Omental fat pad (tissue), 4 donors: ENCODE data around the gene ACTR2. TPM values are rescaled to one million over a fixed set of nuclear protein-coding genes. Genes with fewer than 3 reads are reported as not detected.
A peak's percentile ranks its signal among the peaks of the same experiment; 100 is the strongest.
"Not testable (repeated sequence)": the region's sequence is repeated elsewhere in the genome, so short reads cannot be mapped to it uniquely, and the experiment has no call there.

ENCODE experiments used
- ATAC-seq: fragments of 150-250 bp; one replicate; pipeline ENCODE4 v1.9.1; 2016; ENCODE audit warnings: mild to moderate bottlenecking, moderate library complexity; ENCODE audit not compliant: low FRiP score
- DNase-seq: peaks from one replicate; pipeline ENCODE4 v3.0.0-alpha.2; 2019; ENCODE audit warnings: low spot score
- total RNA-seq, 4 donors: library from RNA; depleted of rRNA; stranded (reverse); fragments of >200 nt; gene quantifications; one replicate each; pipeline ENCODE4 v1.1.0, GENCODE V29; 2016
- TF ChIP-seq, protein P1 (sequence below), 3 donors: fragments of 450-650 bp; IDR thresholded peaks; one replicate each; pipeline ENCODE4 v1.5.1; 2016 to 2017; ENCODE audit warnings: antibody characterized with exemption in 3 of 3, mild to moderate bottlenecking in 3 of 3, moderate library complexity in 2 of 3

Gene ACTR2
- total RNA-seq, 4 donors from 2014 or later: 56.4 to 115 (median 97.1) TPM

DNA sequence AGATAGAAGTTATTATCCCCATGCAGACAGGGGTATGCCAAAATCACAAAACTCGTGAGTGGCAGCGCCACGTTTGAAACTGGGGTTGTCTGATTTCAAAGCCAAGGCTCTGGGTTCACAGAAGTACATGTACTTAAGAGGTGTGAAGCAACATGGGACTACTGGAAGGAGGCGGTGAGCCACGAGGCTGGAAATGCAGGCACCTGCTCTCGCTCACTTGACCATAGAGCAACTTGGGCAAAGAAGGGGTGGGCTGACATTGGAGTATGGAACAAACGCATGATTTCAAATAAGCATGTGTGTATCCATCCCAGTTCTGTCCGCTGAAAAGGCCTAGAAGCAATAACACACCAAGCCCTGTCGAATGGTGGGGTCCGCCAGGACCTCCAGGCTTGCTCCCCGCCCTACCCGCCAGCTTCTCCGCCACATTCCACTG is 593 bp upstream of the ACTR2 start:
- ATAC-seq: peak; percentile 38
- no peak for DNase-seq
- TF ChIP-seq, protein P1, sequence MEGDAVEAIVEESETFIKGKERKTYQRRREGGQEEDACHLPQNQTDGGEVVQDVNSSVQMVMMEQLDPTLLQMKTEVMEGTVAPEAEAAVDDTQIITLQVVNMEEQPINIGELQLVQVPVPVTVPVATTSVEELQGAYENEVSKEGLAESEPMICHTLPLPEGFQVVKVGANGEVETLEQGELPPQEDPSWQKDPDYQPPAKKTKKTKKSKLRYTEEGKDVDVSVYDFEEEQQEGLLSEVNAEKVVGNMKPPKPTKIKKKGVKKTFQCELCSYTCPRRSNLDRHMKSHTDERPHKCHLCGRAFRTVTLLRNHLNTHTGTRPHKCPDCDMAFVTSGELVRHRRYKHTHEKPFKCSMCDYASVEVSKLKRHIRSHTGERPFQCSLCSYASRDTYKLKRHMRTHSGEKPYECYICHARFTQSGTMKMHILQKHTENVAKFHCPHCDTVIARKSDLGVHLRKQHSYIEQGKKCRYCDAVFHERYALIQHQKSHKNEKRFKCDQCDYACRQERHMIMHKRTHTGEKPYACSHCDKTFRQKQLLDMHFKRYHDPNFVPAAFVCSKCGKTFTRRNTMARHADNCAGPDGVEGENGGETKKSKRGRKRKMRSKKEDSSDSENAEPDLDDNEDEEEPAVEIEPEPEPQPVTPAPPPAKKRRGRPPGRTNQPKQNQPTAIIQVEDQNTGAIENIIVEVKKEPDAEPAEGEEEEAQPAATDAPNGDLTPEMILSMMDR (IDR thresholded peaks at IDR 0.05): no peak

DNA sequence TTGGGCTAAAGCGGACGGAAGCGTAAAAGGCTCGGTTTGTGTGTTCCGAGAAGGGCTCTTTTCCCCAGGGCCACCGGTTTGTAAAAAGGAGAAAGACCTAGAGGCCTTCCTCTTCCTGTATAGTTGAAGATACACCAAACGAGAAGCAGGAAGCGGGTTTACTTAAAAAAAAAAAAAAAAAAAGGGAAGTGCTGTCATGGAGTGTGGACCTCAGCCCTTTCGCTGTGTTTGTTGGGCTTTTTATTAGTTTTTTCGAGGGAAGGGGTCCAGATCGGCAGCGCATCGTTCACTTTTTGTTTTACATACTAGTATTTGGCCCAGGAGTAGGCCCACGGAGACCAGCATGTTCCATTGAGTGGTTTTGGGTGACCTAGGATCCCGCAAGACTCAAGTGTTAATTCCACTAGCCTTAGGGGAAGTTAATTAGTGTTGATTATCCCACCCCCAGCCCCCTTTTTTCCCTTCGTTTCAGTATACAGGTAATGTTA is 676 bp downstream of the ACTR2 start:
- TF ChIP-seq, protein P1 (IDR thresholded peaks at IDR 0.05): no peak
- DNase-seq (no peak), ATAC-seq (no peak)

DNA sequence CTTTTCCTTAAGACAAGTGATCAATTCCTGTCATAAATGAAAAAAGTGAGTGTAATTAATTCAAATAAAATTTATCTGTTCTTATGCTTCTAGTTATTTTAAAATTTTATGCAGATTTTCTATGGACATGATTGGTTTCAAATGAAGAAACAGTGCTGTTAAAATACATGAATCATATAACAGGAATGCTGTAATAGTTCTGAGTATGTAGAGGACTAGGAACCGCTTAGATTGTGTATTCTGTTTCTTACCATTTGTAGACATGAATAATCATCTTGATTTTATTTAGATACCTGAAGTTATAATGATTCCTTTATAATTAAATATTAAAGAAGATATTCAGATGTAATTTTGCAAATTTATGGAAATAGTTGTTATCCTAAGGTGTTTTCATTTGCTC is 3.5 kb downstream of the ACTR2 start:
- DNase-seq: no peak
- ATAC-seq: no peak
- TF ChIP-seq, protein P1 (IDR thresholded peaks at IDR 0.05): no peak

DNA sequence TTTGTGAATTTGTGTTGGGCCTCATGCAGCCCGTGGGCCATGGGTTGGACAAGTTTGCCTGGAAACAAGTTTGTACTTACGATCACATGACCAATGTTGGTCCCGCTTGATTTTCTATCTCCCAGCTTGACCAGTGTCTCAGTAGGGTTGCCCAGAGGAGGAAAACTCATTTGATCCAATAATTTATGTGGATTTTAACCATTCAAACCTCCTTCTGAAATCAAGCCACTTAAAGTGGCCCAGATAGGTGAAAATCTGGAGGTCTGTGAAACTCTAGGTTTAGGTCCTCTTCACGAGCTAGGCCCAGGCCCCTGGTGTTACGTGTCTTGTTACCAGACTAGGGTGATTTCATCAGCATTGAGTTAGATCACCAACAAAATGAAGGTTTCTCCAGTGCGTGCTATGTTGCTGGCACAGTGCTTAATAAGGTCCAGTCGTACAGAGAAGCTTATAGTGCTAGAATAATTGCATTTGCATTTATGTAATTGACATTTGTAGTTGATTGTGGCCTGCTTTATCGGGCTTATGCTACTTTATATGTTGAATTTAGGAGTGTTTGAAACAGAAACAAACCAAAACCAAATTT is 4.4 kb downstream of the ACTR2 start:
- TF ChIP-seq, protein P1 (IDR thresholded peaks at IDR 0.05): no peak
- no peak for DNase-seq
- no peak for ATAC-seq

DNA sequence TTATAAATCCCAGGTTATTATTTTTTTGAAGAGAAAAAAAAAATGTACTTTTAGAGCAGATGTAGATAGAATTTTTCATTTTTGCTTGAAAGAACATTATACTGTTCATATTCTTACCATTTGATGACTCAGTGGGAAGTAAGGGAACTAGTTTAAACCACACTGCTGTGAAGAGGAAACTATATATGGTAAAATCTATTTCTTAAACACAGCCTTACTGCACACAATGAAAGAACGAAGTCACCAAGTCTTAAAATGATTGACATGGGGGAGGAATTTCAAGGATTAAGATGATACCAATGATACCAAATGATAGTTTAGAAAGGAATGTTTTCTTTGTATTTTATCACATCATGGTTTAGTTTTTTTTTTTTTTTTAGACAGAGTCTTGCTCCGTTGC is 5.0 kb downstream of the ACTR2 start:
- DNase-seq: no peak
- ATAC-seq: no peak
- TF ChIP-seq, protein P1 (IDR thresholded peaks at IDR 0.05): no peak

DNA sequence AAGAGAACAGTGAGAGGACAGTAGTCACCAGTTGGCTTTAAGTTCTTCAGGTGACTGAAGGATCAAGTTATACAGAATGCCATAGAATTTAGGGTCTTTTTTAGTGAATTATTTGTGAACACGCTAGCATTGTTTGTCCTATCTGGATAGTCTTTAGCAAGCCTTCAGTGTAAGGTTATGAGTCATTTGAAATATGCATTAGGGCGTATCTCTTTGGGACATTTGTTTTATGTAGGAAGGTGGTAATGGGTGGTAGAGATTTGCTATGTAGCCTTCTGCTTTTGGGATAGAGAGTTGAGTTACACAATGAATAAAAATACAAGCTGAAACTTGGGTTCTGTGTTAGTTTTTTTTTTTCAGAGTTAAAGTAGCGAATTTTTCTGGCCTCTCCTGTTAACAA is 13.0 kb downstream of the ACTR2 start:
- ATAC-seq (no peak), DNase-seq (no peak)
- TF ChIP-seq, protein P1 (IDR thresholded peaks at IDR 0.05): no peak

DNA sequence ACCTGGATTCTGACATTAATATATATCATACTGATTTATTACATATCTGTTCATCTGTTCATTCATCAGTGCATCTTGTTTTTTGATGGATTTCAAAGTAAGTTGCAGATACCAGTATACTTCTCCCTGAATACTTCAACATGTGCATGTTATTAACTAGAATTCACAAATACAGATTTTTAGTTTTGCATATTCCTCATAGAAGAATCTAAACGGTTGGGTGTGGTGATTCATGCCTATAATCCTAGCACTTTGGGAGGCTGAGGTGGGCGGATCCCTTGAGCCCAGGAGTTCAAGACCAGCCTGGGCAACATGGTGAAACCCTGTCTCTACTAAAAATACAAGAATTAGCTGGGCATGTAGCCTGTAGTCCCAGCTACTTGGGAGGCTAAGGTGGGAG is 16.8 kb downstream of the ACTR2 start:
- not testable (repeated sequence) for DNase-seq, ATAC-seq
